T follicular helper cell (primary cell): ENCODE data around the gene PHYKPL.

Source experiments
- DNase-seq: peaks from one replicate; pipeline ENCODE4 v3.0.0-alpha.2; 2020; ENCODE audit warnings: low read depth

Gene PHYKPL

GRCh38 chr5:178223828-178224335 is 8.7 kb downstream of the PHYKPL start:
- DNase-seq: no peak

DNA sequence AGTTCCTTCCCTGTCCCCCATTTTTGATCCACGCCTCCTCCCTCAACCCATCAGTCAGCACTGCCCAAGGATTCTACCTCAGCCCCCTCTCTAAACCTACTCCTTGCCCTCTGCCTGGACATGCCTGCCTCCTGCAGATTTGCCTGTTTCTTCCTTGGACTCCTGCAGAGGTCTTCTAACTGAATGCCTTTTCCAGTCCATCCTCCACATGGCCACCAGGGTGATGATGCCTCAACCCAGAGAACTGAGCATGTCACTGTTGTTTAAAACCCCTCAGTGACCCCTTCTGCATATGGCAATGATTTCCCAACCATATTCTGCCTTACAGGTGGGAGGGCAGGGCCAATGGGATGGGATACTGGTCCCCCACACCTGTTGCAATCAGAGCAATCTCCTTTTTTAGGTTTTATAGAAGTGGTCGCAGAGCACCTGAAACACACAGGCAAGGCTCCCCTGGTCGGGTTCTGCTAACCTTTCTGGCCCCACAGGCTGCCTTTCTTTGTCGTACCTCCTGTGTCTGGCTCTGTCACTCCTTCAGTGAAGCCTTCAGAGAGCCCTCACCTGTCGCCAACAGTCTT is 9.3 kb downstream of the PHYKPL start:
- no peak for DNase-seq

GRCh38 chr5:178222292-178222691 is 10.3 kb downstream of the PHYKPL start:
- DNase-seq: no peak

GRCh38 chr5:178221853-178222252 is 10.7 kb downstream of the PHYKPL start:
- no peak for DNase-seq

- DNase-seq: no peak
These were observed 11.3 kb downstream of the PHYKPL start for GRCh38 chr5:178221282-178221681.

DNA sequence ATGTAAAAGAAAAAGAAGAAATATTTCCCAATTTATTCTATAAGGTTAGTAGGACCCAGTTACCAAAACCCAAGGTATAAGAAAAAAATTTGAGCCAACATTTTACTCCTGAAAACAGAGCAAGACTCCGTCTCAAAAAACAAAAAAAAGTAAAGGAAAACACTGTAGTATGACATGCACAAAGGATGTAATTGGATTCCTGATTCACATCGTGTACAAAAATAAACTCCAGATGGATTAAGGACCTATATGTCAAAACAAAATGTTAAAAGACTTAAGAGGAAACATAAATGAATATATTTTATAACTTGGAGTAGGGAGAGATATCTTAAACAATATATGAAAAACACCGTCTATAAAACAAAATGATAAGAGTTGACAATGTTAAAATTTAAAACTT is 13.8 kb downstream of the PHYKPL start:
- DNase-seq: no peak

DNA sequence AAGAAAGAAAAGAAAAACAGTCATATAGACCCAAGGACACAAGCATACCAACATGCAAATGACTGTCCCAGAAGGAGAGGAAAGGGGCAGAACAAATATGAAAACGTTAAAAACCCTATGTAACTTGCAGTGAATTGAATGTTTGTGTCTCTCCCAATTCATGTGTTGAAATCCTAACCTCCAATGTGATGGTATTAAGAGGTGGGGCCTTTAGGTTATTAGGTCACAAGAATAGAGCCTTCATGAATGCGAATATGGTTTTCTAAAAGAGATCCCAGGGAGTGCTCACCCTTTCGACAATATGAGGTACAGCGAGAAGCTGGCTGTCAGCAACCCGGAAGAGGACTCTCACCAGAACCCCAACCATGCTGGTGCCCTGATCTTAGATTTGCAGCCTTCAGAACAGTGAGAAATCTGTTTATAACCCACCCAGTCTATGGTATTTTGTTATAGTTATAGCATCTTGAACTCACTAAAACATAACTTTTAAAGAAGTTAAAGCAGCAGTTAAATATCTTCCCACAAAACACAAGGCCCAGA is 14.3 kb downstream of the PHYKPL start:
- DNase-seq: no peak

- no peak for DNase-seq
These were observed 15.8 kb downstream of the PHYKPL start for GRCh38 chr5:178216779-178217178.

GRCh38 chr5:178216088-178216534 is 16.5 kb downstream of the PHYKPL start:
- no peak for DNase-seq

GRCh38 chr5:178215280-178216002 is 17.2 kb downstream of the PHYKPL start:
- DNase-seq: no peak

DNA sequence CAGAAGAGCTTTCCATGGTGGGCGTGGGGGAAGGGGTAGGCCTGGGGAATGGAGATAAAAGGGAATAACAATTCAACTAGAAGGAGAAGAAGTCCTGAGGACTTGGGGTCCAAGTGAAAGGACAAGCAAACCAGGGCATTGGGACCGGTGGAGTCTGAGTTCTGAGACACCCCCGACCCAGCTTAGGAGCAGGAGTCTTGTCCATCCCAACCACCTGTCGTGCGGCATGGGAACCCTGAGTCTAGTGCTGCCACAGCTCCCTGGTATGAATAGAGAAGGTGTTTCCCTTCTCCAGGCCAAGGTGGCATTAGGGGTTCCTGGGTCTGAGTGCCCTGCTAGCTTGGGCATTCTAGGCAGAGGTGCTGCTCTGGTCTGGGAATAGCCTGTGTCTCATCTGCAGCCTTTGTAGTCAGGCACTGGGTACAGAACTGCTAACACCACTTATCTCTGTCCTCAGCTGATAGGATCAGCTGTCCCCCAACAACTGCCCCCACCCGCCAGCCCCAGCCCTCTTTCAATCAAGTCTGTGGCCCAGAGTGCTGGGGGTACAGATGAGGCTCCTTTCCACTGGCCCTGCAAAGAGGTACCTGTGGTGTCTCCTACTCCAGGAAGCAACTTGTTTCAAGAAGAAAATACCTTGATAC is 18.3 kb downstream of the PHYKPL start:
- no peak for DNase-seq

DNA sequence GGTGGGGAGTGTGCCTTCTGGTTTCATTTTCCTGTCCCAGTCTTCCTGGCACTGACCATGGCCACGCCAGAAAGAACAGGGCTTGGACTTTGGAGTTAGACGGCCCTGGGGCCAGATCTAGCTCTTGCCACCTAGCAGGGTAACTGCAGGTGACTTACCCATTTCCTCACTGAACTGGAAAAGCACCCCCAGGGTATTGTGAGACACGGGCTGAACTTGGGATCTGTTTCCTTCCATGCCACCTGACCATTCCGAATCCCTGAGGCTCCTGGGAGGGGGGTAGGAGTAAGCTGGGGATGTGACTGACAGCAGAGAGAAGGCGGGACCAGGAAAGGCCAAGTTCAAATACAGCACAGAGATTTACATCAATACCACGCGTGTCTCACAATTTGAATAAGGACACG is 18.9 kb downstream of the PHYKPL start:
- DNase-seq: no peak

- no peak for DNase-seq
These were observed 19.6 kb downstream of the PHYKPL start for GRCh38 chr5:178213003-178213461.

DNA sequence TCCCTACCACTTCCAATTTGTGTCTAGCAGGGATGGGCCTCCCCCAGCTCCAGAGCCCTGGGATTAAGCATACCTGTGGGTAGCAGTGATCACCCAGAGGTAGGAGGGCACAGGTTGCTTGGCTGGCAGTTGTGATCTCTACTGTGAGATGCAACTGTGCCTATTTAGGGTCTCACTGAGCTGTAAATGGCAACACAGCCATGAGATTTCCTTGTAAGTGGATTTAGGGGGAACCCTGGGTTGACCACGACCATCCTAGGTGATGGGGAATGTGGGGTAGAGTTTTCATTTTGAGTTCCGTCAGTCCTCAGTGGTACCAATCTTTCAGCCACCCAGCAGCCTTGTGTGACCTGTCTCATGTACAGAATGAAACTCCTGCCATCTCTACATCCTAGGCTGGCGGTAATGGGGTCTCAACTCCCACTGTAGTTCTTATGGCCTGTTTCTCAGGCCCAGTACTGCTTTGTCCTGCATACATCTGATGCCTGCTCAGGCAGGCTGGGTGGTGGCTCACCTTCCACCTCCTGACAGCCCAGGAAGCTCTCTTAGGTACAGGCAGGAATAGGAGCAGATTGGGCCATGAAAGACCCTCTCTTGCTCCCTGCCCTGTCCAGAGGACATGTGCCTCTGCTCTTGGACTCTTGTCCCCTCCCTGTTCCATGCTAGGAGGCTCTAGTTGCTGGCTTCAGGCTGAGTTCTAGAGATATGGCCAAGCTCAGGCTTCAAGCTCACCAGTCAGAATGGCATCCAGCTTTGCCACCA is 20.2 kb downstream of the PHYKPL start:
- no peak for DNase-seq

GRCh38 chr5:178211095-178212048 is 21.2 kb downstream of the PHYKPL start:
- DNase-seq: no peak

DNA sequence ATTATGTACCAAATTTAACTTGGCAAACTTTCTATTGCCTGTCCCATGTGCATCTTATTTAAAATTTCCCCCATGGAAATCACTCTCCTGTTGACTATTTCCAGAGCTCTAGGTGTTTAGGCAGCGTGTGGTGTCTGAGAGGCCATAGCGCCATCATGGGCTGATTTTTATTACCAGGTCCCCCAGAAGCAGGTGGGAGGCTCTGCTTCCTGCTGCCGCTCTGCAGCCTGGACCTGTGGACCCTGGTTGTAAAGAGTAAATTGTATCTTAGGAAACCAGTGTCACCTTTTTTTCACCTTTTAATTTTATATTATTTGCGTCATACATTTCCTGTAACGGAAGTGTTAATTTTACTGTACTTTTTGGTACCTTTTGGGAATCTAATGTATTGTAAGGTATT is 21.9 kb downstream of the PHYKPL start:
- DNase-seq: no peak

- DNase-seq: no peak
These were observed 22.5 kb downstream of the PHYKPL start for GRCh38 chr5:178210073-178210535.

DNA sequence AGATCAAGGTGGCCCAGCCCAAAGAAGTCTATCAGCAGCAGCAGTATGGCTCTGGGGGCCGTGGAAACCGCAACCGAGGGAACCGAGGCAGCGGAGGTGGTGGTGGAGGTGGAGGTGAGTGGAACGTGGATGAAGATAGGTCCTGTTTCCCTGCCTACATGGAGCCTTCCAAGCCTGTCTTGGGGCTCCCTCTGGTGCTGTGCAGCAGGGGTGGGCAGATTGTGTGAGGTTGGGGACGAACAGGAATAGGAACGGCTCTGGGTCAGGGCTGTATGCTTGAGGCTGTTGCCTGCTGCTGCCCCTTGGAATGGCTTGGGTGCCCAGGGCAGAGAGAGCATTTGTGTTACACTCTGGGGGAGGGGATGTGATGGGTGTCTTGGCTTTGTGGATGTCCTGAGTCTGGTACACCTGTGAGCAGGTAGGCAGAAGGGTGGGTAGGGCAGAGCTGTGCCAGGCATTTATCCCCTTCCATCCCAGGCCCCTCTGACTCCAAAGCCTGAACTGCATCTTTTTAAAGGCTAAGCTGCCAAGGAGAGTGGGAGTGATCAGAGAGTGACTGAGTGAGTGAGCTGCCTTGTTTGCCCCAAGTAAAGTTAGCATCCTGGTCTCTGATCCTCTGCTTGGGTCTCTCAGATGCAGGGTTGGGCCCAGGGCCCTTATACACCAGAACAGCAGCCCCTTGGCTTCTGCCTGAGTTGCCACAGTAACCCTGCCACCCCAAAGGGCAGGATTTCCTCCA is 23.1 kb downstream of the PHYKPL start:
- no peak for DNase-seq

DNA sequence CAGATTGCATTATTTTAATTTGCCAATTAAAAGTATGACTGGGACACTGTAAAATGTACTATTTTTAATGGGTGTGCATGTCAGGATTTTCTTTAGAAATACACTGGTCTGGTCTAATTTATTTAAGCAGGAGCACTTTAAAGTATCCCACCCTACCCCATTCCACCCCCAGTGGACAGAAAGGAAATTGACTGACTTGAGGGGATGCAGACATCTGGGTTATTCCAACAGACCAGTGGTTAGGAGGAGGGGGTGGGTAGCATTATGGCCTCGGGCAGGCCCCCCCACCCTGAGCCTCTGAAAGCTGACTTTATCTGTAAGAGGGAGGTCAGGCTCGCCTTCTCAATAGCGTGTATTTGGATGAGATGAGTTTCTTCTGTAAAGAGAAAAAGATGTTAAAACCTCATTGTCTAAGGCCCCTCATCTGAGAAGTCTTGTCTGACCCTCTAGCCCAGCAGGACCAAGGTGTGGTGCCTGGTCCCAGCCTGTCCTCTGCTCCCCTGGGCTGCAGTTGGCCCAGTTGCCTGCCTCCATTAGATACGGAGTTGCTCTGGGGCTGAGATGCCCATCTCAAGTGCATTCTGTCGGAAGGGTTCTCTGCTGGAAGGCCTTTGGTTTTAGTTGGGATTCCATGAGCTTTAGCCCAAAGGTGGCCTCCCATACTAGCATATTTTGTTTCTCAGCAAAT is 23.9 kb downstream of the PHYKPL start:
- DNase-seq: no peak
